NCI-H2171 treated with DMSO at 0.1 percent for 48 hours (cell line): ENCODE data around the gene SLC47A1.
"Not testable (repeated sequence)": the region's sequence is repeated elsewhere in the genome, so short reads cannot be mapped to it uniquely, and the experiment has no call there.

ENCODE experiments used
- DNase-seq: peaks from one replicate; lab custom pipeline; 2025; lab: John Stamatoyannopoulos, UW

Gene SLC47A1

DNA sequence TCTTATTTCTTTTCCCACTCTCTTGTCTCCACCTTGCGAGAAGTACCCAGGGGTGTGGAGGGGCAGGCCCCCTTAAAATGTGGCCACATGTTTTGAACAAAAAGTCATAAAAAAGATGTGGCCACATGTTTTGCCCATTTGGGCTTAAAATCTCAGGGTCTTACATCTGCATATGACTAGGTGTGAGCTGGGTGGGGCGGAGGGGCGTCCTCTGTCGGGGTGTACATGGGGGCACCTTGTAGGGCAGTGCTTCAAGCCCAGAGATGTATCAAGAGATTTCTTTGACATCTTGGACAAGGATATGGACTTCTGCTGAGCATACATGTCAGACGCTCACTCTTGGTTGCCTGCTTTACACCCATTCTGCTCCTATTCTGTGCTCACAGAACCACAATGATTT is 13.0 kb upstream of the SLC47A1 start:
- no peak for DNase-seq

- no peak for DNase-seq
Measured at GRCh38 chr17:19523690-19524089, 10.0 kb upstream of the SLC47A1 start.

- not testable (repeated sequence) for DNase-seq
Measured at GRCh38 chr17:19526950-19527349, 6.7 kb upstream of the SLC47A1 start.

- no peak for DNase-seq
Measured at GRCh38 chr17:19531780-19532501, 1.7 kb upstream of the SLC47A1 start.

GRCh38 chr17:19533036-19533717 is 477 bp upstream of the SLC47A1 start:
- DNase-seq, result peak; percentile 16

GRCh38 chr17:19534562-19535149 is 1.0 kb downstream of the SLC47A1 start:
- no peak for DNase-seq

GRCh38 chr17:19537111-19537510 is 3.5 kb downstream of the SLC47A1 start:
- peak; percentile 65 for DNase-seq

DNA sequence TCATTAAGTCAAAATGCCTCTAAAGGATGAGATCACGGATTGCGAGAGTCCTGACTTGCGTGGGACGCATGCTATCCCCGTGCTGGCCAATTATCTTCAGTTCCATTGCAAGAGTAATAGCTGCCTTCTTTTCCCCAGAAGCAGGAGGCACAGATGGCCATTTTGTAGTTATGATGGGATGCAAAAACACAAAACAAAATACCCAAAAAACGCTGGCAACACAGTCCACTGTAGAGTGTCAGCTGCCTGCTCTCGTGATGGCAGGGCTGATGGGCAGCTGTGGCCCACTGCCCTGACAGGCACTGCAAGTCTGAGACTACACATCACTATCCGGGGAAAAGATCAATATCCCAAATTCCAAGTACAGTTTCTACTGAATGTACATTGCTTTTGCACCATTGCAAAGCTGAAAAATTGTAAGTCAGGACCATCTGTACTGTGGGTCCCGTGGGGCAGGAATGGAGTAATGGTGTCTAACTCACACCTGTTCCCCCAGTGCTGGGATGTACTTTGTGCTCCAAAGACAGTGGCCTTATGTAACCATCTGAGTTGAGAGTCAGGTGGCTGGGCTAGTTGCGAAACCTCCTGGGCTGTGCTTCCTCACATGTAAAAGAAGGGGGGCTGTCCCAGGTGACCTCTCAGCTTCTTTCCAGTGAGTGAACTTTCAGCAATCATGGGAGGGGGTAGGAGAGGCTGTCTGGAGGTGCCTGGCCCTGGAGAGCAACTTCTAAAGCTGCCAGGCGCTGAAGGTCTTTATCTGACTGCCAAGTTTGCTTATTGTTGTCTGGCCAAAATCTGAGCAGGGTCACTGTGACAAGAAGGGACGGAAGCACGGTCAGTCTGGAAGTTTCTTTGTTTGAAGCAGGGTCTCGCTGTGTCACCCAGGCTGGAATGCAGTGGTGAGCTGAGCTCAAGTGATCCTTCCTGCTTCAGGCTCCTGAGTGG is 4.7 kb downstream of the SLC47A1 start:
- peak; percentile 98 for DNase-seq

- peak; percentile 15 for DNase-seq
Measured at GRCh38 chr17:19539040-19539399, 5.4 kb downstream of the SLC47A1 start.

DNA sequence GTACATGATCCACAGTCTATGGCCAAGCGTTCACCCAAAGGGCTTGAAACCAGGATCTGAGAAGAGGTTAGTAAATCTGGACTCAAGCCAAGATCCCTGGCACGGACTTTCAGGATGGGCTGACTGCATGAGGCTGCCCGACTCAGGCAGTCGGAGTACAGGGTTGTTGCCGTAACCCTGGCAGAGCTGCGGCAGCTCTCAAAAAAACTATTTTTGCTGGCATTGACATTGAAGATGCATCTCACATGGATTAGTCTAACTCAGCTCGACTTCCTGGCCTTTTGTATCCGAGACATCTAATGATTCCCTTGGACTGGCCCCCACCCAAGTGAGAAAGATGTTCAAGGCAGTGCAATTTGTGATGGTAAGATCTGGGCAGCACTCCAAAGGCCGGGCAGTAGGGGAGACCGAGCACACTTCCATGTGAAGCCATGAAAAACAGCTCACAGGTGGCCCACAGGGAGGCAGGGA is 6.2 kb downstream of the SLC47A1 start:
- DNase-seq, result peak; percentile 9

GRCh38 chr17:19540706-19541370 is 7.2 kb downstream of the SLC47A1 start:
- DNase-seq, result no peak

DNA sequence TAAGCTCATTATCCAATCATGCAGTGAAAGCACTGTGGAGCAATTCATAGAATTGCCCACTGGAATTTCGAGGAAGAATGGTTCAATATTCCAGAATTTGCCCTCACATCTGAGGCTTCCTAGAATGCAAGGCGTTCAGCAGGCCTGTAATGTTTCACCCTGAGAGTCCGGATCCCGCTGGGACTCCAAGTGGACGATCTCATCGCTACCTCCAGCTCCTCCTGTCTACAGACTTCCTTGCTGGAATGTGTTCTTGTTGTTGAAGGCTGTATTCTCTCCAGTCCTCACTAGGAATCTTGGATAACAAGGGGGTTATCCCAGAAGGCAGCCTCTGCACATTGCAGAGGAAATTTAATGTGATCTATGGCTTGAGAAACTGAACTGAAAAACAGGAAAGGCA is 7.8 kb downstream of the SLC47A1 start:
- no peak for DNase-seq

DNA sequence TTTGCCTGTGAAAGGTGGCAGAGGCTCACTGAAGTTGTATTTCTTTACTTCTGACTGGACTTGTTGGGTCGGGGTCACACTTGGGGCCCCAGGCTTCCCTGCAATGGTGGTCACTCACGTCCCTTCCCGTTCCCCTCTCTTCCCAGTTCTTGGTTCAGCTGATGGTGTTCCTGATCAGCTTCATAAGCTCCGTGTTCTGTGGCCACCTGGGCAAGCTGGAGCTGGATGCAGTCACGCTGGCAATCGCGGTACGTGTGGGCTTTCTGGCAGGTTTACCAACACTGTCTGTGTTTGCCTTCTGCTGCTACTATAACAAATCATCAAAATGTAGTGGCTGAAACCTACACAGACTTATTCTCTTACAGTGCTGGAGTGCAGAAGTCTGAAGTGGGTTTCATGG is 8.6 kb downstream of the SLC47A1 start:
- no peak for DNase-seq

DNA sequence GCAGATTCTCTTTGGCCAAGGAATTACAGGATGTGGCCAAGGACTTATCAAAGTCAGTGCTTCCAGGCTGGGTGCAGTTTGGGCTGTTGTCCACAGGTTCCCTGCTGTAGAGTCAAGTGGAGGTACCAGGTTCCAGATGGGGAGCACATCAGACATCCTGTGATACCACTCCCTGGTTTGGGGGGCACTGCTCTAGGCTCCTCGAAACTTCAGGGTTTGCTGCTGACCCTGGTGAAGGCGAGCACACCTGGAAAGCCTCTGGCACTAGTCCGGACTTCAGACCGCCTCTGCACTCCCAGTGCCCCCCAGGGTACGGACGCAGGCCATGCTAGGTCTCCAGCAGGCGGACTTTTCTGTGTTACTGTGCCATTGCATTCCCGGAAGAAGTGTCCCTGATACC is 10.7 kb downstream of the SLC47A1 start:
- DNase-seq, result no peak

- DNase-seq, result no peak
Measured at GRCh38 chr17:19546289-19547065, 12.8 kb downstream of the SLC47A1 start.

GRCh38 chr17:19549746-19550623 is 16.3 kb downstream of the SLC47A1 start:
- no peak for DNase-seq

GRCh38 chr17:19551165-19551564 is 17.5 kb downstream of the SLC47A1 start:
- DNase-seq, result no peak

- DNase-seq, result no peak
Measured at GRCh38 chr17:19551591-19552148, 18.0 kb downstream of the SLC47A1 start.

DNA sequence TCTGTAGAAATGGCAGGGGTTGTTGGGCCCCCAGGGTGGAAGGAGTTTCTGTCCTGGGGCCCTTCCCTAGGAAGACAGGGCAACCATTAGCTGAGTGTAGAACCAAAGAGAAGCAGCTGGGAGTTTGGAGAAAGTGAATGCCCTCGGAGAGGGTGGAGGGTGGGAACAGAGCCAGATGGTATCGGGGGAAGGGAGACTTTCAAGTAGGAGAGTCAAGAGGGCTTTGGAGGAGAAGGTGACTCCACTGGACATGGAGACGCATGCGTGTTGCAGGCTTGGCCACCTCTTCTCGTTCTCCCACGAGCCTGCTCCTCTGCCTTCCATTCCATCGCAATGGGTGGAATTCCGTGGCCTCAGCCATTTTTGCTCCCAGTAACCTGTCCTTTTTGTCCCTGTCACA is 19.4 kb downstream of the SLC47A1 start:
- peak; percentile 18 for DNase-seq
